HEK293 (cell line): ENCODE measurements around the gene GPLD1.

Experiments used
- CTCF ChIA-PET: fragments of 350-600 bp; formaldehyde crosslinking; extraction: SDS; loops from one replicate; lab custom pipeline; 2021; ENCODE audit warnings: antibody characterized with exemption; lab: Yijun Ruan, JAX
- POLR2A ChIA-PET: fragments of 300-600 bp; formaldehyde crosslinking; extraction: SDS; loops from one replicate; lab custom pipeline; 2020; ENCODE audit warnings: antibody characterized with exemption, inconsistent platforms; lab: Yijun Ruan, JAX
- H3K27ac ChIP-seq: fragments of 200-500 bp; sonication (Bioruptor generic); 2 replicates; pipeline ENCODE4 v1.5.1; 2014; ENCODE audit warnings: low read depth, low read length, control low read depth, inconsistent platforms; ENCODE audit errors: extremely low read depth
- H3K36me3 ChIP-seq, 2 experiments: fragments of 200-500 bp in 1 of 2; sonication (Bioruptor generic) in 1 of 2; 1 replicate in 1 of 2; 2 replicates in 1 of 2; pipeline ENCODE4 v1.5.1; 2014 to 2017; ENCODE audit warnings: inconsistent platforms in 2 of 2, low read length in 2 of 2; ENCODE audit not compliant: control insufficient read depth in 2 of 2, insufficient read depth in 1 of 2
- H3K4me1 ChIP-seq: fragments of 200-500 bp; sonication (Bioruptor generic); 2 replicates; pipeline ENCODE4 v1.5.1; 2014; ENCODE audit warnings: mild to moderate bottlenecking, low read length, inconsistent platforms; ENCODE audit not compliant: control insufficient read depth, insufficient read depth
- H3K4me3 ChIP-seq: 2 replicates; pipeline ENCODE4 v1.5.1; 2011; ENCODE audit warnings: low read depth, mild to moderate bottlenecking, control low read depth, low read length, moderate library complexity
- H3K9me3 ChIP-seq: fragments of 200-500 bp; sonication (Bioruptor generic); 2 replicates; pipeline ENCODE4 v1.5.1; 2014; ENCODE audit warnings: low read depth, low read length, inconsistent platforms; ENCODE audit not compliant: control insufficient read depth, insufficient read depth
- ATF2 ChIP-seq: fragments of 450-650 bp; formaldehyde crosslinking; IDR thresholded peaks from 2 replicates; pipeline ENCODE4 v1.5.1; 2016; ENCODE audit warnings: missing biosample characterization, missing genetic modification characterization, low read depth
- CTCF ChIP-seq: fragments of 450-650 bp; formaldehyde crosslinking; IDR thresholded peaks from 2 replicates; pipeline ENCODE4 v1.5.1; 2016; ENCODE audit warnings: missing biosample characterization, missing genetic modification characterization
- GLI2 ChIP-seq: fragments of 450-650 bp; formaldehyde crosslinking; IDR thresholded peaks from 2 replicates; pipeline ENCODE4; 2017; ENCODE audit warnings: missing biosample characterization, missing genetic modification characterization, low read depth, borderline replicate concordance
- GLIS1 ChIP-seq: fragments of 450-650 bp; formaldehyde crosslinking; IDR thresholded peaks from 2 replicates; pipeline ENCODE4 v1.5.1; 2016; ENCODE audit warnings: missing biosample characterization, missing genetic modification characterization
- HOXA7 ChIP-seq: sonication (generic); formaldehyde crosslinking; IDR thresholded peaks from 2 replicates; pipeline ENCODE4 v1.8.1; 2022; ENCODE audit warnings: missing genetic modification reagents, borderline replicate concordance
- HOXC10 ChIP-seq: sonication (generic); formaldehyde crosslinking; IDR thresholded peaks from 2 replicates; pipeline ENCODE4 v1.8.1; 2023; ENCODE audit warnings: mild to moderate bottlenecking, missing genetic modification reagents
- TRIM28 ChIP-seq: IDR thresholded peaks from 2 replicates; pipeline ENCODE4 v1.6.1; 2011; ENCODE audit warnings: low read length, control low read depth, borderline replicate concordance
- WT1 ChIP-seq: fragments of 450-650 bp; formaldehyde crosslinking; IDR thresholded peaks from 2 replicates; pipeline ENCODE4 v1.5.1; 2016; ENCODE audit warnings: missing biosample characterization, missing genetic modification characterization
- ZBTB6 ChIP-seq: fragments of 450-650 bp; formaldehyde crosslinking; IDR thresholded peaks from 2 replicates; pipeline ENCODE4 v1.5.1; 2017; ENCODE audit warnings: missing biosample characterization, missing genetic modification characterization
- ZIC2 ChIP-seq: fragments of 450-650 bp; formaldehyde crosslinking; IDR thresholded peaks from 2 replicates; pipeline ENCODE4 v1.5.1; 2016; ENCODE audit warnings: missing biosample characterization, missing genetic modification characterization
- ZNF10 ChIP-seq: fragments of 450-650 bp; formaldehyde crosslinking; IDR thresholded peaks from 2 replicates; pipeline ENCODE4 v1.5.1; 2017; ENCODE audit warnings: missing biosample characterization, missing genetic modification characterization
- ZNF18 ChIP-seq: fragments of 450-650 bp; formaldehyde crosslinking; IDR thresholded peaks from 2 replicates; pipeline ENCODE4 v1.5.1; 2016; ENCODE audit warnings: missing biosample characterization, missing genetic modification characterization
- ZNF221 ChIP-seq: fragments of 450-650 bp; formaldehyde crosslinking; IDR thresholded peaks from 2 replicates; pipeline ENCODE4 v1.5.1; 2017; ENCODE audit warnings: missing biosample characterization, missing genetic modification characterization, borderline replicate concordance
- ZNF223 ChIP-seq: fragments of 450-650 bp; formaldehyde crosslinking; IDR thresholded peaks from 2 replicates; pipeline ENCODE4 v1.5.1; 2016; ENCODE audit warnings: missing biosample characterization, missing genetic modification characterization
- ZNF280C ChIP-seq: fragments of 450-650 bp; formaldehyde crosslinking; IDR thresholded peaks from 2 replicates; pipeline ENCODE4 v1.5.1; 2016; ENCODE audit warnings: missing biosample characterization, missing genetic modification characterization
- ZNF335 ChIP-seq: fragments of 450-650 bp; formaldehyde crosslinking; conservative IDR thresholded peaks from 2 replicates; pipeline ENCODE4 v1.5.1; 2016; ENCODE audit warnings: missing biosample characterization, missing genetic modification characterization
- ZNF558 ChIP-seq: fragments of 450-650 bp; formaldehyde crosslinking; IDR thresholded peaks from 2 replicates; pipeline ENCODE4 v1.5.1; 2016; ENCODE audit warnings: missing biosample characterization, missing genetic modification characterization
- ZNF670 ChIP-seq: fragments of 450-650 bp; formaldehyde crosslinking; IDR thresholded peaks from 2 replicates; pipeline ENCODE4 v1.5.1; 2016; ENCODE audit warnings: missing biosample characterization, missing genetic modification characterization, low read depth
- ZNF701 ChIP-seq: fragments of 450-650 bp; formaldehyde crosslinking; IDR thresholded peaks from 2 replicates; pipeline ENCODE4 v1.5.1; 2016; ENCODE audit warnings: missing biosample characterization, missing genetic modification characterization
- ZNF704 ChIP-seq: fragments of 450-650 bp; formaldehyde crosslinking; IDR thresholded peaks from 2 replicates; pipeline ENCODE4 v1.5.1; 2016; ENCODE audit warnings: missing biosample characterization, missing genetic modification characterization
- ZNF76 ChIP-seq: fragments of 450-650 bp; formaldehyde crosslinking; IDR thresholded peaks from 2 replicates; pipeline ENCODE4; 2016; ENCODE audit warnings: low read depth, missing biosample characterization, missing genetic modification characterization, borderline replicate concordance

Gene GPLD1

GRCh38 chr6:24448828-24449525 lies 40.4 kb downstream of the GPLD1 start:
- CTCF ChIA-PET = interaction anchor here (0.7 kb wide), 1 partner anchor 291 kb away, joined by 3 read pairs; no protein-coding TSS in a partner anchor
- Histone ChIP-seq H3K4me1 (no peaks in the 10 kb centered on the region), H3K9me3 (no peaks in the 10 kb centered on the region), H3K27ac (no peak overlapping the region), H3K36me3 (no peaks in the 10 kb centered on the region), H3K4me3 (no peak overlapping the region)
- POLR2A ChIA-PET = no interaction called here
- TF ChIP-seq ATF2 = no peak
- no peak for TF ChIP-seq GLI2 (tag by site-specific recombination)
- TF ChIP-seq ZNF18 (tag by site-specific recombination) = no peak
- TF ChIP-seq ZNF704 = no peak
- no peak for TF ChIP-seq ZNF223 (tag by site-specific recombination)
- no peak for TF ChIP-seq ZNF76 (tag by site-specific recombination)
- TF ChIP-seq ZNF280C (tag by site-specific recombination) = no peak
- TF ChIP-seq ZNF10 = no peak
- TF ChIP-seq ZNF335 (tag by site-specific recombination) = no peak
- TF ChIP-seq TRIM28 = no peak
- no peak for TF ChIP-seq ZNF701 (tag by site-specific recombination)

- H3K4me1 ChIP-seq = no peaks in the 10 kb centered on the region
- ChIA-PET POLR2A (no interaction called here), CTCF (no interaction called here)
- H3K9me3 ChIP-seq = no peaks in the 10 kb centered on the region
- H3K36me3 ChIP-seq = no peaks in the 10 kb centered on the region
- no peak overlapping the region for H3K27ac ChIP-seq
- no peak overlapping the region for H3K4me3 ChIP-seq
- peak; percentile 70; the same call in 1 of the 2 replicates for TF ChIP-seq ATF2
- TF ChIP-seq HOXA7 (CRISPR knock-in tag) = no peak
Measured at GRCh38 chr6:24448396-24448795, 41.0 kb downstream of the GPLD1 start.

GRCh38 chr6:24446670-24447069 lies 42.7 kb downstream of the GPLD1 start:
- ChIA-PET CTCF (no interaction called here), POLR2A (no interaction called here)
- Histone ChIP-seq H3K4me1 (no peaks in the 10 kb centered on the region), H3K9me3 (no peaks in the 10 kb centered on the region), H3K4me3 (no peak overlapping the region), H3K36me3 (no peaks in the 10 kb centered on the region), H3K27ac (no peak overlapping the region)
- TF ChIP-seq ZIC2 (no peak), ZBTB6 (tag by site-specific recombination) (no peak), ZNF670 (no peak), CTCF (tag by site-specific recombination) (no peak), ZNF335 (tag by site-specific recombination) (no peak), ZNF221 (tag by site-specific recombination) (no peak), GLIS1 (tag by site-specific recombination) (no peak), HOXC10 (no peak), ZNF558 (no peak), WT1 (no peak)
